Measurements from ENCODE around the gene REV3L.
"Not testable (repeated sequence)": the region's sequence is repeated elsewhere in the genome, so short reads cannot be mapped to it uniquely, and the experiment has no call there.

Gene REV3L

DNA sequence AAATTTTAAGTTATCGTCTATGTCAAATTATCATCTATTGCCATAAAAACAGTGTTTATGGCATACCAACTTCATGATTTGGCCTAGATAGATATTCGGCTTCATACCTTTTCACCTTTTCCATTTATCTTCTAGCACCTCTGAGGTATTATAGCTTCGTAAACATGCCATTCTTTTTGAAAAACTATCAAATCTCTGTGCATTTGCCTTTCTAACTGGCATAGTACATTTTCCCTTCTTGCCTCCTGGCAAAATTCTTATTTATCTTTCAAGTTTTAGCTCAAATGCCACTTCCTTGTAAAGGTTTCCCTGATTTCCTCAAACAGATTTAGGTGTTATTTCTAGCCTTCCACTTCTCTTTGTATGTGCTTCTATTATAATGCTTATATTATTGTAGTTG, 7.0 kb upstream of the REV3L start:
- DNase-seq = no peak

DNA sequence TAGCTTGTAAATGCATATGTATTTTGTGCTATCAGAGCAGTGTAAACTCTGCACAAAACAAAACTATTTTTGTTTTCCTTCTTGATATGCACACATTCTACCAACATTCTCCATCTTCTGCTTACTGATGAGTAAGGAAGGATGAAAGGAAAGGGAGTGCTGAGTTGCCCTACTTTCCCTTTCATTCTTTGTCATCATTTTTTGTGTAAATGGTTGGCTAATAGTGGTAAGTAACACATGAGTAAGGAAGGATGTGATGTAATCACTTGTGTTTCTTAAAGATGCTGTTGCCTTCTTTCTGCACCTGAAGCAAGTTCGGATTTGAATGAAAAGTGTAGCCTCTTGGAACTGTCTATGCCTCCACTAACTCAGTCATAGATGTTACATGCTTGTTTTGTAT, 4.6 kb upstream of the REV3L start:
- peak; percentile 69 for DNase-seq

GRCh38 chr6:111486921-111487320, 3.9 kb upstream of the REV3L start:
- peak; percentile 44 for DNase-seq

GRCh38 chr6:111486475-111486874, 3.5 kb upstream of the REV3L start:
- no peak for DNase-seq

DNA sequence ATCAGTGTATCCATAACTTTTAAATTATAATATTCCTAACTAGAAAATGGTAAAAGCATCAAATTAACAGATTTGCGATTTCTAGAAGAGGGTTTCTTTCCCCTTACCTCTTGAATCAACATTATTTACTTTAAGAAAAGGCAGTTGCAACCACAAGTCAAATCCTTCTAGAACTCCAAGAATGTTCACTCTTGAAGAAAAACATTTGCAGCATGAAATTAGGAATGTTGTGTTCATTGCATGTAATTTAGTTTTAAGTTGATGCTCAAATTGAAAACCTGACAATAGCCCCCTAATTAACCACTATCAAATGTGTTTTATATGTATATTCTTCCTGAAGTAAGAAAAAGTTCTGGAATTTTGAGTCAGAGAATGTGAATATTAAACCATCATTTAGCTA, 2.3 kb upstream of the REV3L start:
- no peak for DNase-seq

DNA sequence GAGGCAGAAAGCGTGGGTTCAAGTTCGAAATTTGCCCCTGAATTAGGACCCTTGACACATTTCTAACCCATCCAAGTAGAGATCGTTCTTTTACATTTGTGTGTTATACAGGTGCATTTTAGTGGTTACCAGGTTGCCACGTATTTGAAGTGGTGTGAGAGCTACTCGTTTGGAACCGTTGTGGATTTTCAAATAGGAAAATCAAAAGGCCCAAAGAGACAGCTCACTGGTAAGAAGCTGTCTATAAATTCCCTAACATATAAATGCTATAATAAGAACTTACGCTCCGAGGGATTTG, 1.6 kb upstream of the REV3L start:
- DNase-seq = peak; percentile 21

DNA sequence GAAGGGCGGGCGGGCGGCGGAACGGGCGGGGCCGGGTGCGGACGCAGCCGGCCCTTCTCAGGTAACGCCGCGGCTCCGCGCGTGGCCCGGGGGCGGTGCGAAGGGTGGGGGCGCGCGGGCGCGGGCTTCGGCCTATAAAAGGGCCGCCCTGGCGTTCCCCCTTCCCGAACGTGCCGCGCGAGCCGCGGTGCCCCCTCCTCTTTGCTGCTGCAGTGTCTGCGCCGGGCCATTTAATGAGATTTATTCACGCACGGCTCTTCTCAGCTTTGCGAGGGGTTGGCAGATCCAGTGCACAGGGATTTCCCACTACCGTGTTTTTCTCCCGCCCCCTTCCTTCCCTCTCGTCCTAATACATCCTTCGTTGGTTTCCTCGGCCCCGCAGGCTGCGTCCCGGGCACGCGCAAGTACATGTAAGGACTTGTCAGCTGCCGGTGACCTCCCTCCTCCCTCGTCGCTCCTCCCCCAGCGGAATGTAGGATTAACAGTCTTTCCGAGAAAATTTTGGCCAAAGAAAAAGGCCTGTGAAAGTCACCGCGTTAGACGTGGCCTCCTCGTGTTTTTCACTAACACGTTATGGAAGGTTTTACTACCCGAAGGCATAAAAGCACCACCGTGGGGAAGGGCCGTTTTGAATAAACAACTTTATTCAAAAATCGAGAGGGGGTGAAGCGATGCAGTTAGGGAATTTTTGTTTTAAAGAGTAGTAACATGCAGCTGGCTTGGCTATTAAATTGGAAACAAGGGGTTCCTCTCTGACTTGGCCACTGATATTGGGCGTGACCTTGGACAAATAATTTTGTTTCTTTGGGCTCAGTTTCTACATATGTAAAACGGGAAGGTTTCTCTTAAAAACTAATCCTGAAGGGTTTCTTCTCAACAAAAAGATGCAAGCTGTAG, 966 bp upstream of the REV3L start:
- DNase-seq = peak; percentile 87

GRCh38 chr6:111482188-111482958, 645 bp downstream of the REV3L start:
- peak; percentile 61 for DNase-seq

DNA sequence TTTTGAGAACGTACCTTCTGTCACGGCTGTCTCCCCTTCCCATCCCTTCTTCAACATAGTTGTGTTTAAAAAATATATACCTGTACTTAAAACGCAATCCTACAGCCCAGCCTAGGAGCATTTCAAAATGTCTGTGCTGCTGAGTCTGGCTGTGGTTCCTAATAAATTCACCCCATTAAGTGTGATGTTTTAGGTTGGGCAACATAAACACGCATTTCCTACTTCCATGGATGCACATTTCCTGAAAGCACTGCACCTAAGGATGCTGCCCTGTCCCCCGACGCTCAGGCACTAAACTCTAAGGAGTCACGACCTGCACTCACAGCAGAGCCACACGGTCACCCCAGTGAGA, 1.2 kb downstream of the REV3L start:
- no peak for DNase-seq

DNA sequence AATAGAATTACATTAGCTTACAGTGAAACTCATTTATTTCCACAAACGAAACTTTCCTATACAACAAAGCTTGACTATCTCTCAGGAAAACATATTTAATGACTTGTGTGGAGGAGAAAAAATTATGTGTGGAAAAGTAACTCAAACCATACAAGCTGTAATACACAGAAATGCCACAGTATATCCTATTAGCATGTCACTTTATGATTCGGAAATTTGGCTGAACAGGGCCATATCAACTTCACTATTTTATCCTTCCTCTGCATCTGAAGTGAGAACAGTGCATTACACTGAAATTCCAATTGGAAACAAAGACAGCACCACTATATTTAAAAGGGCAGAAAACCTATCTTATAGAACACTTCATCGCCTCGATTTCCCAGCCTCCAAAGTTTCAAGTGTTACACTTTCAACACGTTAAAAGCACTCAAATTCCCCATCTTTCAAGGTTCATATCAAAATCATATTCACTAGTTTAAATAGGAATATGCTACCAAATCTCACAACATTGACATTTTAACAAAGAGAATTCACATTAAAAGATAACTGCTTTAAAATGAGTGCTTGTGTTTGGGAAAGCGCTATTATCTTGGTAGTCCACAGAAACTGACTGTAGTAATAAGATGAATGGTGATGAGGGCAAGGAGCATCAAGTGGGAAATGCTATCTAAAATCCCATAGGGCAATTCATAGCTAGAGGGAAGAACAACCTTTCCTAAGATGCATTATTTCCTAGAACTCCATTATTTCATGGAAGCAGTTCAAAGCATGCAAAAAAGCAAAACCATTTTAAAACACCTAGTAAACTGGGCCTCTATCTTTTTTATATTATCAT, 1.8 kb downstream of the REV3L start:
- DNase-seq = no peak

DNA sequence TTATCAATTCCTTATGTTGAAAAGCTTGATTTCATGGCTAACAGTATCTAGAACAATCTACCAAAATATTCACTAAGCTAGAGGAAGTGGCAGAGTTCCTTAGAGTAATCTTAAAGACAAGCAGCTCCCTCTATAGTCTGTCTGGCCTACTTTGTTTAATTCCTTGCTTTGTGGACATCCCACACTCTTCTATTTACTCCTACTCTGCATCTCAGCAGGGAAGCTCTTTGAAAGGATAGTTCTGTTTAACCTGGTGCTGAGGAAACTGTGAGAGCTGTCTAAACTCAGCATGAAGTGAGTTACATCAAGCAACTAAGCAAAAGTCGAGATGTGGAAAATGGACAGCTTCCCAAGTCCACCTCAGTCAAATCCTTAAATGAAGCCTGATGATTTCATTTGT, 4.3 kb downstream of the REV3L start:
- peak; percentile 63 for DNase-seq

DNA sequence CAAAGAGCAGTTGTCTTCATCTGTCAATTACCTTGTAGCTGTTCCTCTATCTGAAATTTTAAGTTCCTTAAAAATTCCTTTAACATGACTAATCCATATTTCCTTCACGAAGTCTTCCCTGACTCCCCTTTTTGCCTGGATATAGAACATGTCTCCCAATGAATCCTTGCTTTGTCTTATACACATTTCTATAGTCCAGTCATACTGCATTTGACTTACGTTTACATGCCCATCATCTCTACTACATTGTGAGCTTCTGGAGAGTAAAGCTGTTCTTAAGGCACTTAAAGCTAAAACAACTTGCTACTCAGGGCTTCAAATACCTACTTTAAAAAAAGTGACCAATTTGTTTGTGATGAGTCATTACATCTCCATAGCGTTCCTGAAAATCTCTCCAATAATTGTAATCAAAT, 4.9 kb downstream of the REV3L start:
- DNase-seq = no peak

DNA sequence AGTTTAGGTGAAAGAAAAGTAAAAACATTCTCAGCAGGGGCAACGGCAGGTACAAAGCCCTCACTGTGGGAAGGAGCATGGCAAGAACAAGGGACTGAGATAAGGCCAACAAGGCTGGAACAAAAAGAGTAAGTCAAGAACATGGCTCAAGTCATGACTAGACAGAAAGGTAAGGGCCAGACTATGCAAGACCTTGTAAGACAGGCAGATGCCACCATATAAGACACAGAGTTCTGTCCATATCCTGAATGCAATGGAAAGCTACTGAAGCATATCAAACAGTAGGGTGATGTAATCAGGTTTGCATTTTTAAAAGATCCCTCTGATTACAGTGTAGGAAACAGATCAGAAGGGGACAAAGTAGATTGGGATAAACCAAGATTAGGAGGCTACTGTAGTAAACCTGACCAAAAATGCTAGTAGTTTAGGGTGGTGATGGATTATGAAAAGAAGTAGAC, 5.5 kb downstream of the REV3L start:
- no peak for DNase-seq

GRCh38 chr6:111476061-111476460, 7.0 kb downstream of the REV3L start:
- DNase-seq = not testable (repeated sequence)

- DNase-seq = no peak
Observed at GRCh38 chr6:111474771-111475170, 8.2 kb downstream of the REV3L start.

DNA sequence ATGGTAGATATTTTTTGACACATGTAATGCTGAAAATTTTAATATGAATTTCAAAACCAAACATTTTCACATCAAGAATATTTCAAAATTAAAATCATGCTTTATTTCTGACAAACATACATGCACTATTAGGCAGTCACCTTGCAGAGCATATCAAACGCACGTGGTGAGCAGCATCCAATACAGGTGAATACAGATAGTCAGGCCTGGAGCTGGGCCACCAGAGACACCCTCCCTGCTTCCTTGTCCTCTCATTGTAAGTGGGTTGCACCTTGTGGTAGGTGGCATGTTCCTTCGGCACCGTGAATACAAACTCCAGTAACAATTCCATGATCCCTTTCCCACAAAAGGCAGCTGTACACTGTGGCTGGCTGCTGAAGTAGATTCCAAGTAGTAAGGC, 8.9 kb downstream of the REV3L start:
- no peak for DNase-seq

GRCh38 chr6:111472933-111473435, 10.0 kb downstream of the REV3L start:
- DNase-seq = no peak

DNA sequence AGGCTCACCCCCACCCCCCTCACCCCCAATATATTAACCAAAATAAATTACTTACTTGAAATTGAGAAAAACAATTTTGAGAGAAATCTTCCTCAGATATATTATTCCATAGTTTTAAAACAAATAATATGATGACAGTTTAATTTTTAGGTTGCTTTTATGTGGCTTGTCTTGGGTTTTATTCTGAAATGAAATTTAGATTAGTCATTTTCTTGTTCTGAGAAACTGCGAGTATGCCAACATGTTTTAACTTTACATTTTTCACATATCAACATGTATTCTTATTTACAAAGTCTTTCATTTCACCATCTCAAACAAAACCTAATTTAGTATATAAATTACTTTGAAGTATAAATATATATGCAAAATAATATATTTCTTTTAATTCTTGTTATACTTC, 11.1 kb downstream of the REV3L start:
- DNase-seq = no peak

GRCh38 chr6:111471533-111471932, 11.5 kb downstream of the REV3L start:
- DNase-seq = no peak

GRCh38 chr6:111470991-111471390, 12.0 kb downstream of the REV3L start:
- DNase-seq = no peak

- no peak for DNase-seq
Observed at GRCh38 chr6:111469543-111469942, 13.5 kb downstream of the REV3L start.

DNA sequence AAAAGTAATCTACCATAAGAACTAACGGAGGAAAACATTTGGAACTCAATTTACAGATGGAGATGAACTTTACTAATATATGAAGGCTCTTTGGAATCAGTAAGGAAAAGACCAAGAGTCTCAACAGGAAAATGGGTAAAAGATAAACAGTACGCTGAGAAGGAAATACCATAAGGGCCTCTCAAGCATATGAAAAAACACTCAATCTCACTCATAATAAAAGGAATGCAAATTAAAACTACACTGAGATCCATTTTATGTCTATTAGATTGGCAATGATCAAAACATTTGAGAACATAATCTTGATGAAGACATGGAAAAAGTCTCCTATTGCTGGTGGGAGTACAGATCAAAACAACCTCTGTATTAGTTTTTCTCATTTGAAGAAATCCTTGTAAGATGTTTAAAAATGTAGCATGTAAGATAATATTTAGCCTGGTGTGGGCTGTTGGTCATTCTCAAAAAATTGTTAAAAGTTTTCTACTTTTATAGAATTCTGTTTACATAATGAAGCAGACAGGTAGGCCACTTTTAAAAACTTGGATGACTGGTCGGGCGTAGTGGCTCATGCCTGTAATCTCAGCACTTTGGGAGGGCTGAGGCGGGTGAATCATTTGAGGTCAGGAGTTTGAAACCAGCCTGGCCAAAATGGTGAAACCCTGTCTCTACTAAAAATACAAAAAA, 14.5 kb downstream of the REV3L start:
- no peak for DNase-seq

- DNase-seq = no peak
Observed at GRCh38 chr6:111464184-111464583, 18.8 kb downstream of the REV3L start.
